Neural crest cell (in vitro differentiated cells): ENCODE data around the gene ZNF598. TPM values are rescaled to one million over a fixed set of nuclear protein-coding genes. Genes with fewer than 3 reads are reported as not detected.
A peak's percentile ranks its signal among the peaks of the same experiment; 100 is the strongest.

Source experiments
- DNase-seq: peaks from one replicate; pipeline ENCODE4 v3.0.0; 2021; ENCODE audit warnings: low read depth, mixed read lengths, low spot score
- H3K27ac Mint-ChIP-seq: one replicate; pipeline ENCODE4 v1.8.0; 2021; ENCODE audit warnings: mild to moderate bottlenecking, mixed read lengths; ENCODE audit not compliant: unreplicated experiment
- H3K27me3 Mint-ChIP-seq: 2 replicates; pipeline ENCODE4 v1.8.0; 2021; ENCODE audit warnings: low read depth, mild to moderate bottlenecking, mixed read lengths
- H3K36me3 Mint-ChIP-seq: 2 replicates; pipeline ENCODE4 v1.8.0; 2021; ENCODE audit warnings: low read depth, mild to moderate bottlenecking, mixed read lengths
- H3K4me1 Mint-ChIP-seq: 2 replicates; pipeline ENCODE4 v1.8.0; 2021; ENCODE audit warnings: mixed read lengths
- H3K4me3 Mint-ChIP-seq: one replicate; pipeline ENCODE4 v1.8.0; 2021; ENCODE audit warnings: mild to moderate bottlenecking, mixed read lengths
- H3K9me3 Mint-ChIP-seq: 2 replicates; pipeline ENCODE4 v1.8.0; 2021; ENCODE audit warnings: mixed read lengths
- total RNA-seq: library from RNA; stranded (reverse); gene quantifications from 2 replicates; pipeline ENCODE4 v1.2.1, GENCODE V29; 2021
- TF ChIP-seq, protein P1 (sequence below): fragments of 200-600 bp; sonication (generic); conservative IDR thresholded peaks from 2 replicates; pipeline ENCODE4 v1.5.0; 2021; ENCODE audit warnings: antibody characterized with exemption, mild to moderate bottlenecking

The ZNF598 gene
- total RNA-seq, 1 donor from 2014 or later: 55.7 TPM

GRCh38 chr16:2027024-2028010, 17.7 kb upstream of the ZNF598 start:
- no peak for DNase-seq
- H3K4me1 Mint-ChIP-seq: peaks cover 21% of the 10 kb centered on the region

GRCh38 chr16:2026461-2027023, 16.9 kb upstream of the ZNF598 start, which contains the start of gene NHERF2:
NHERF2 (plus strand) TSS chr16:2026902; CDS start chr16:2027006, 104 bp downstream.
- no peaks in the 10 kb centered on the region for H3K9me3 Mint-ChIP-seq

More at GRCh38 chr16:2027024-2028010, 17.7 kb upstream of the ZNF598 start:
- no peaks in the 10 kb centered on the region for H3K9me3 Mint-ChIP-seq
- H3K27me3 Mint-ChIP-seq: peaks cover 40% of the 10 kb centered on the region
- H3K4me3 Mint-ChIP-seq: peak overlapping the region; percentile 82
- no peak overlapping the region for H3K27ac Mint-ChIP-seq
- H3K36me3 Mint-ChIP-seq: no peaks in the 10 kb centered on the region
- TF ChIP-seq, protein P1, sequence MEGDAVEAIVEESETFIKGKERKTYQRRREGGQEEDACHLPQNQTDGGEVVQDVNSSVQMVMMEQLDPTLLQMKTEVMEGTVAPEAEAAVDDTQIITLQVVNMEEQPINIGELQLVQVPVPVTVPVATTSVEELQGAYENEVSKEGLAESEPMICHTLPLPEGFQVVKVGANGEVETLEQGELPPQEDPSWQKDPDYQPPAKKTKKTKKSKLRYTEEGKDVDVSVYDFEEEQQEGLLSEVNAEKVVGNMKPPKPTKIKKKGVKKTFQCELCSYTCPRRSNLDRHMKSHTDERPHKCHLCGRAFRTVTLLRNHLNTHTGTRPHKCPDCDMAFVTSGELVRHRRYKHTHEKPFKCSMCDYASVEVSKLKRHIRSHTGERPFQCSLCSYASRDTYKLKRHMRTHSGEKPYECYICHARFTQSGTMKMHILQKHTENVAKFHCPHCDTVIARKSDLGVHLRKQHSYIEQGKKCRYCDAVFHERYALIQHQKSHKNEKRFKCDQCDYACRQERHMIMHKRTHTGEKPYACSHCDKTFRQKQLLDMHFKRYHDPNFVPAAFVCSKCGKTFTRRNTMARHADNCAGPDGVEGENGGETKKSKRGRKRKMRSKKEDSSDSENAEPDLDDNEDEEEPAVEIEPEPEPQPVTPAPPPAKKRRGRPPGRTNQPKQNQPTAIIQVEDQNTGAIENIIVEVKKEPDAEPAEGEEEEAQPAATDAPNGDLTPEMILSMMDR: no peak

DNA sequence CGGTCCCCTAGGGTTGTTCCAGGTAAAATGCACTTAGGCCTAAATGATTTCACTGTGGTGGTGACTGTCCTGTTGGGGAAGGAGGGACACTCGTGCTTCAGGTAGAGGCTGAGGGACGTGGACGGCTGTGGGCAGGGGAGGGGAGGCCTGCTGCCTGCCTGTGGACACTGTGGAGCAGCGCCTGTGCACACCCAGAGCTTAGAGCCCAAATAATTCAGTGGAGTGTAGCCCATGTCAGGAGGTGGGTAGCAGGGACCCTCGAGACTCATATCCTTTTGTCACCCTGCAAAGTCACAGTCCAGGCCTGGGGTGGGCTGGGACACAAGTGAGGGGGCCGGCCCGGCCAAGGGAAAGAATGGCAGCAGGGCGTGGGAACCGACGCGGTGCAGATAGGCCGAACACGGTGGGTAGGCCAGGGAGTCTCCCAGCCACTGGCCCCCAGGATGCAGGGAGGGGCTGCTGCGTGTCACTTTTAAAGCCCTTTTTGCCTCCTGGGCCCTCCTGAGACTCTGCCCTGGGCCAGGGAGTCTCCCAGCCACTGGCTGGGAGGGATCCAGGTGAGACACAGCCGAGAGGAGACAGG, 16.3 kb upstream of the ZNF598 start:
- Mint-ChIP-seq H3K4me3 (peak overlapping the region; percentile 76), H3K36me3 (no peaks in the 10 kb centered on the region), H3K27me3 (peaks cover 53% of the 10 kb centered on the region), H3K4me1 (peaks cover 21% of the 10 kb centered on the region), H3K27ac (no peak overlapping the region), H3K9me3 (no peaks in the 10 kb centered on the region)
- TF ChIP-seq, protein P1: no peak
- DNase-seq: no peak

More at GRCh38 chr16:2026461-2027023, 16.9 kb upstream of the ZNF598 start, which contains the start of gene NHERF2:
- H3K4me1 Mint-ChIP-seq: peaks cover 21% of the 10 kb centered on the region
- TF ChIP-seq, protein P1: no peak
- no peaks in the 10 kb centered on the region for H3K36me3 Mint-ChIP-seq
- H3K27me3 Mint-ChIP-seq: peaks cover 48% of the 10 kb centered on the region
- DNase-seq: no peak
- H3K27ac Mint-ChIP-seq: no peak within 1 kb of the TSS
- peak within 1 kb of the TSS; percentile 82 for H3K4me3 Mint-ChIP-seq

DNA sequence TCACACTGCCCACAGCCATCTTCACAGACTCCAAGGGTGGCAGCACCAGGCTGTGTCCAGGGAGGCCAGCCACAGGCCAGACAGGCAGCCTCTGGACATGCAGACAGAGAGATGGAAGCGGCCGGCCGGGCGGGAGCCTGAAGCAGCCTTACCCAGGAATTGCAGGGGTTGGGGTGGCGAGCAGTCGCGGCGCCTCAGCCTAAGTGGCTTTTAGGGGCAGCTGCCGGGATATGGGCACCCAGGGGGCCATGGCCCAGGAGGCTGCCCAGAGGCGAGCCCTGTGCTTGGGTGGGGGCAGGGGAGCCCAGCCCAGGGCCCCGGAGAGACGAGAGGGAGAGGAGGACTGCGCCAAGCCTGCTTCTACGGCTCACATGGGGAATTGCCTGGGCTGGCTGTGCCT, 15.6 kb upstream of the ZNF598 start:
- H3K27me3 Mint-ChIP-seq: peaks cover 60% of the 10 kb centered on the region
- no peaks in the 10 kb centered on the region for H3K36me3 Mint-ChIP-seq
- DNase-seq: no peak
- no peaks in the 10 kb centered on the region for H3K9me3 Mint-ChIP-seq
- peak overlapping the region; percentile 76 for H3K4me3 Mint-ChIP-seq
- H3K4me1 Mint-ChIP-seq: peaks cover 26% of the 10 kb centered on the region
- H3K27ac Mint-ChIP-seq: no peak overlapping the region
- TF ChIP-seq, protein P1: no peak

DNA sequence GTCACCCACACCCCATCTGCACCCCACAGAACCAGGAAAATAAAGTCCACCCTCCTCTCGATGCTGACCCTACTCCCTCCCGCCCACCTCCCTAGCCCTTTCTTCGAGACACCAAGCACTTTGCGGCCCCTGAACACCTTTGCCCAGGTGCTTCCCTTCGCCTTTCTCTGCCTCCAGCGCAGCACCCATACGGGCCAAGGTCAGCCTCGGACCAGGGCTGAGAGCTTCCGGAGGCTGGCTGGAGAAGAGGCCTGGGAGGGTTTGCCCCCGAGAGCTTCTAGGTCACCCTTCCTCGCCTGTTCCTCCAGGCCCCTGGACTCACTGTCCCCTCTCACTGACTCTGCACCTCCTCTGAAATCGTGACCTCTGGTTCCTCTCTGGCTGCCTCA, 14.4 kb upstream of the ZNF598 start:
- Mint-ChIP-seq H3K36me3 (no peaks in the 10 kb centered on the region), H3K4me1 (peaks cover 26% of the 10 kb centered on the region), H3K9me3 (no peaks in the 10 kb centered on the region)

More for the DNA sequence above, 14.4 kb upstream of the ZNF598 start:
- DNase-seq: no peak
- Mint-ChIP-seq H3K4me3 (peak overlapping the region; percentile 73), H3K27ac (no peak overlapping the region), H3K27me3 (peaks cover 65% of the 10 kb centered on the region)
- TF ChIP-seq, protein P1: no peak
